HG02852 (cell line): Measurements from ENCODE around the gene THADA.

Experiments
- ATAC-seq: cut with Tn5 transposase; IDR thresholded peaks from one replicate; pipeline ENCODE4 v1.9.1; 2021; ENCODE audit warnings: mild to moderate bottlenecking, moderate library complexity; ENCODE audit not compliant: unreplicated experiment

THADA gene

GRCh38 chr2:43445781-43446180 lies 150.1 kb downstream of the THADA start:
- ATAC-seq, result no peak

- no peak for ATAC-seq
Observed at GRCh38 chr2:43444989-43445645, 150.7 kb downstream of the THADA start.

GRCh38 chr2:43443282-43443681 lies 152.6 kb downstream of the THADA start:
- ATAC-seq, result no peak

- no peak for ATAC-seq
Observed at GRCh38 chr2:43441195-43441594, 154.6 kb downstream of the THADA start.

GRCh38 chr2:43438858-43439655 lies 156.8 kb downstream of the THADA start:
- no peak for ATAC-seq

- ATAC-seq, result no peak
Observed at GRCh38 chr2:43438342-43438741, 157.5 kb downstream of the THADA start.

- no peak for ATAC-seq
Observed at GRCh38 chr2:43437363-43437762, 158.5 kb downstream of the THADA start.

GRCh38 chr2:43436431-43436830 lies 159.4 kb downstream of the THADA start:
- ATAC-seq, result no peak

- ATAC-seq, result no peak
Observed at GRCh38 chr2:43435746-43436145, 160.1 kb downstream of the THADA start.

GRCh38 chr2:43430489-43430888 lies 165.3 kb downstream of the THADA start:
- no peak for ATAC-seq

GRCh38 chr2:43429369-43429768 lies 166.5 kb downstream of the THADA start:
- ATAC-seq, result no peak

- ATAC-seq, result no peak
Observed at GRCh38 chr2:43427032-43427424, 168.8 kb downstream of the THADA start.

GRCh38 chr2:43426305-43427031 lies 169.4 kb downstream of the THADA start:
- ATAC-seq, result peak; percentile 82

- ATAC-seq, result no peak
Observed at GRCh38 chr2:43425659-43426058, 170.2 kb downstream of the THADA start.

GRCh38 chr2:43424262-43425207 lies 171.3 kb downstream of the THADA start:
- no peak for ATAC-seq

GRCh38 chr2:43423941-43424261 lies 171.9 kb downstream of the THADA start:
- ATAC-seq, result no peak

GRCh38 chr2:43421194-43421593 lies 174.6 kb downstream of the THADA start:
- ATAC-seq, result no peak

GRCh38 chr2:43420389-43420801 lies 175.4 kb downstream of the THADA start:
- no peak for ATAC-seq

- no peak for ATAC-seq
Observed at GRCh38 chr2:43419876-43420275, 176.0 kb downstream of the THADA start.

GRCh38 chr2:43419243-43419642 lies 176.6 kb downstream of the THADA start:
- ATAC-seq, result no peak

GRCh38 chr2:43418680-43419079 lies 177.2 kb downstream of the THADA start:
- ATAC-seq, result no peak
